Left lung (tissue), 14 donors: ENCODE results near the gene FTSJ1. TPM values are rescaled to one million over a fixed set of nuclear protein-coding genes. Genes with fewer than 3 reads are reported as not detected.
"Not testable (repeated sequence)": the region's sequence is repeated elsewhere in the genome, so short reads cannot be mapped to it uniquely, and the experiment has no call there.

Experiments used
- ATAC-seq: fragments of 200-7000 bp; cut with Tn5 transposase; one replicate; pipeline ENCODE4 v1.9.1; 2020; ENCODE audit warnings: moderate library complexity
- DNase-seq, 4 donors: peaks; one replicate each; pipeline ENCODE4 v3.0.0-alpha.2; 2013 to 2020
- H3K27ac ChIP-seq, 2 donors: fragments of 200-600 bp; sonication (generic) in 1 of 2; one replicate each; pipeline versions ENCODE4 v1.5.0 to v1.8.0; 2020 to 2021
- H3K27me3 ChIP-seq, 2 donors: fragments of 200-600 bp; sonication (generic) in 1 of 2; one replicate each; pipeline versions ENCODE4 v1.5.0 to v1.8.0; 2020 to 2021
- H3K36me3 ChIP-seq, 2 donors: fragments of 200-600 bp; sonication (generic) in 1 of 2; one replicate each; pipeline versions ENCODE4 v1.5.0 to v1.8.0; 2020 to 2021
- H3K4me1 ChIP-seq, 2 donors: fragments of 200-600 bp; one replicate each; pipeline ENCODE4 v1.8.0; 2021
- H3K4me3 ChIP-seq, 2 donors: fragments of 200-600 bp; sonication (generic) in 1 of 2; one replicate each; pipeline versions ENCODE4 v1.5.0 to v1.8.0; 2020 to 2021; ENCODE audit warnings: mild to moderate bottlenecking in 1 of 2
- H3K9me3 ChIP-seq, 2 donors: fragments of 200-600 bp; sonication (generic) in 1 of 2; one replicate each; pipeline versions ENCODE4 v1.5.0 to v1.8.0; 2020 to 2021
- intact Hi-C, 2 donors: fragments of 100-400 bp; cut with DNase I; formaldehyde crosslinking; loops; one replicate each; pipeline versions ENCODE4 v1.11.2 to v1.14.2; 2022
- long read RNA-seq, 12 donors: library from polyadenylated mRNA in 2 of 12; unstranded in 2 of 12; transcript quantifications; one replicate each; pipeline ENCODE4 v2.0.0 and lab custom pipeline, GENCODE V29; 2019 to 2026
- polyA plus RNA-seq, 6 donors: library from polyadenylated mRNA; unstranded; fragments of 120-200 nt; gene quantifications; one replicate each; pipeline ENCODE4 v1.2.1, GENCODE V29; 2013; ENCODE audit not compliant: insufficient read length in 6 of 6
- total RNA-seq, 2 donors: library from RNA; stranded (reverse); fragmentation: NEBNext Ultra II Directional; extraction: Animal tissue kit (Norgen Biotek cat#: 25700); gene quantifications; one replicate each; pipeline ENCODE4 v1.2.1, GENCODE V29; 2021
- TF ChIP-seq, protein P1 (sequence below), 2 donors: fragments of 200-600 bp; sonication (generic) in 1 of 2; IDR thresholded peaks; one replicate each; pipeline versions ENCODE4 v1.5.0 to v1.8.0; 2021; ENCODE audit warnings: antibody characterized with exemption in 2 of 2
- donor health status: DM: no; HTN: yes; CAD: no.
- donor health status: DM: no; HTN: no; CAD: no.

The FTSJ1 gene, protein sequence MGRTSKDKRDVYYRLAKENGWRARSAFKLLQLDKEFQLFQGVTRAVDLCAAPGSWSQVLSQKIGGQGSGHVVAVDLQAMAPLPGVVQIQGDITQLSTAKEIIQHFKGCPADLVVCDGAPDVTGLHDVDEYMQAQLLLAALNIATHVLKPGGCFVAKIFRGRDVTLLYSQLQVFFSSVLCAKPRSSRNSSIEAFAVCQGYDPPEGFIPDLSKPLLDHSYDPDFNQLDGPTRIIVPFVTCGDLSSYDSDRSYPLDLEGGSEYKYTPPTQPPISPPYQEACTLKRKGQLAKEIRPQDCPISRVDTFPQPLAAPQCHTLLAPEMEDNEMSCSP
- total RNA-seq (10 to 100 TPM; 33.7 to 46.6 TPM), polyA plus RNA-seq (10 to 100 TPM; 36.0 to 46.3 (median 38.8) TPM)
- long read RNA-seq, donor 1, partial matches to known transcripts = 6 of 8 reads
- long read RNA-seq, donor 1, other reads (novel, unspliced or antisense) = 0 of 8 reads
- long read RNA-seq, donor 2, partial matches to known transcripts = 0 of 2 reads
- long read RNA-seq, donor 2, other reads (novel, unspliced or antisense) = 0 of 2 reads
- long read RNA-seq, donor 3, partial matches to known transcripts = 0 of 2 reads
- long read RNA-seq, donor 3, other reads (novel, unspliced or antisense) = 0 of 2 reads
- long read RNA-seq, donor 4, transcript FTSJ1-202 (13 exons, 1,892 nt) = major isoform, 6 of 14 reads
- long read RNA-seq, donor 4, partial matches to known transcripts = 5 of 14 reads
- long read RNA-seq, donor 4, other reads (novel, unspliced or antisense) = 3 of 14 reads
- long read RNA-seq, donor 5, partial matches to known transcripts = 0 of 1 reads
- long read RNA-seq, donor 5, other reads (novel, unspliced or antisense) = 0 of 1 reads
- long read RNA-seq, donor 6, partial matches to known transcripts = 0 of 2 reads
- long read RNA-seq, donor 6, other reads (novel, unspliced or antisense) = 0 of 2 reads
- long read RNA-seq, donor 7, partial matches to known transcripts = 0 of 2 reads
- long read RNA-seq, donor 7, other reads (novel, unspliced or antisense) = 0 of 2 reads
- long read RNA-seq, donor 8, partial matches to known transcripts = 0 of 4 reads
- long read RNA-seq, donor 8, other reads (novel, unspliced or antisense) = 0 of 4 reads
- long read RNA-seq, donor 9 = 0 reads
- long read RNA-seq, donor 10, transcript FTSJ1-202 (13 exons, 1,892 nt) = major isoform, 16 of 52 reads
- long read RNA-seq, donor 10, partial matches to known transcripts = 20 of 52 reads
- long read RNA-seq, donor 10, other reads (novel, unspliced or antisense) = 16 of 52 reads
- long read RNA-seq, donor 11, transcript FTSJ1-202 (13 exons, 1,892 nt) = major isoform, 6 of 11 reads
- long read RNA-seq, donor 11, partial matches to known transcripts = 5 of 11 reads
- long read RNA-seq, donor 11, other reads (novel, unspliced or antisense) = 0 of 11 reads
- long read RNA-seq, donor 12, partial matches to known transcripts = 0 of 1 reads
- long read RNA-seq, donor 12, other reads (novel, unspliced or antisense) = 0 of 1 reads

DNA sequence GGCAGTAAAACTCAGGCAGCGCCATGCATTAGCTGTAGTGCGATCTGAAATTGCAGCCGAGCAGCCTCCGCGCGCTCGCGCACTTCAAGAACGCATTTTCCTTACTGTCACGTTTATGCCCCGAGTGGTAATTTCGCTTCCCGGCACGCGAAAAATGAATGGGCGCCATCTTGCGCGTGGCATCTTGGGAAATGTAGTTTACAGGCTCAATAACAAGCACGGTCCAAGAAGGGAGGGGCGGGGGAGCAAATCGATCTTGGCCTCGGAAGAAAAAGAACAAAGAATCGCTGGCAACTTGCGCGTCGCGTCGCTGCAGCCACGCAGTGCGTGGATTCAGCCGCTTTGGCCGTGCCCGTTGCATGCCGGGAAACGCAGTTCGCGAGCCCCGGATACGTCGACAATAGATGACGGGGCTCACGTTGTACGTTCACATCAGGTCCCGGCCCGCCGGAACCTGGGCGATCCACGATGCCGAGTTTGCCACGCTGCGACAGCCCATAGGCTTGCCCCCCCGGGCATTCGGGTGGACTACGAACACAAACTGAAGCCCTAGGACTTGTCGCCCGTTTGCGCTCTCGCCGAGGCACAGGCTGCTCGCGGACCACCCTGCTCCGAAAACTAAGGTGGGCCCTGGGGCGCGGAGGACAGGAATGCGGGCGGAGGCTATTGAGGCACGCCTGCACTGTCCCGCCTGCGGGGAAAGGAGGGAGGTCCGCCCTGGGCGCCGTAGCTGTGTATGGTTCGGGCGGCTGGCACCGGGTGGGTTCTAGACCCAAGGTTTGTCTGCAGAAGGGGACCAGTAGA is at the start of gene FTSJ1:
FTSJ1 (plus strand) TSS at position 426 of the 804 bp plus-strand sequence. CDS start 1,849 bp downstream, outside the sequence.
- peak; percentile 97 for ATAC-seq
- Histone ChIP-seq H3K27me3 (no peaks in the 10 kb centered on the region), H3K36me3 (peaks cover 0 to 14% of the 10 kb centered on the region in 2 donors), H3K27ac (peak within 1 kb of the TSS; percentile 22 to 87), H3K9me3 (no peaks in the 10 kb centered on the region), H3K4me3 (peak within 1 kb of the TSS; percentile 46 to 65), H3K4me1 (no peaks in the 10 kb centered on the region)
- intact Hi-C loops = no loop called here
- TF ChIP-seq, protein P1, sequence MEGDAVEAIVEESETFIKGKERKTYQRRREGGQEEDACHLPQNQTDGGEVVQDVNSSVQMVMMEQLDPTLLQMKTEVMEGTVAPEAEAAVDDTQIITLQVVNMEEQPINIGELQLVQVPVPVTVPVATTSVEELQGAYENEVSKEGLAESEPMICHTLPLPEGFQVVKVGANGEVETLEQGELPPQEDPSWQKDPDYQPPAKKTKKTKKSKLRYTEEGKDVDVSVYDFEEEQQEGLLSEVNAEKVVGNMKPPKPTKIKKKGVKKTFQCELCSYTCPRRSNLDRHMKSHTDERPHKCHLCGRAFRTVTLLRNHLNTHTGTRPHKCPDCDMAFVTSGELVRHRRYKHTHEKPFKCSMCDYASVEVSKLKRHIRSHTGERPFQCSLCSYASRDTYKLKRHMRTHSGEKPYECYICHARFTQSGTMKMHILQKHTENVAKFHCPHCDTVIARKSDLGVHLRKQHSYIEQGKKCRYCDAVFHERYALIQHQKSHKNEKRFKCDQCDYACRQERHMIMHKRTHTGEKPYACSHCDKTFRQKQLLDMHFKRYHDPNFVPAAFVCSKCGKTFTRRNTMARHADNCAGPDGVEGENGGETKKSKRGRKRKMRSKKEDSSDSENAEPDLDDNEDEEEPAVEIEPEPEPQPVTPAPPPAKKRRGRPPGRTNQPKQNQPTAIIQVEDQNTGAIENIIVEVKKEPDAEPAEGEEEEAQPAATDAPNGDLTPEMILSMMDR (IDR thresholded peaks at IDR 0.05) = no peak
- DNase-seq = peak; percentile 77 to 93 (median 89)

DNA sequence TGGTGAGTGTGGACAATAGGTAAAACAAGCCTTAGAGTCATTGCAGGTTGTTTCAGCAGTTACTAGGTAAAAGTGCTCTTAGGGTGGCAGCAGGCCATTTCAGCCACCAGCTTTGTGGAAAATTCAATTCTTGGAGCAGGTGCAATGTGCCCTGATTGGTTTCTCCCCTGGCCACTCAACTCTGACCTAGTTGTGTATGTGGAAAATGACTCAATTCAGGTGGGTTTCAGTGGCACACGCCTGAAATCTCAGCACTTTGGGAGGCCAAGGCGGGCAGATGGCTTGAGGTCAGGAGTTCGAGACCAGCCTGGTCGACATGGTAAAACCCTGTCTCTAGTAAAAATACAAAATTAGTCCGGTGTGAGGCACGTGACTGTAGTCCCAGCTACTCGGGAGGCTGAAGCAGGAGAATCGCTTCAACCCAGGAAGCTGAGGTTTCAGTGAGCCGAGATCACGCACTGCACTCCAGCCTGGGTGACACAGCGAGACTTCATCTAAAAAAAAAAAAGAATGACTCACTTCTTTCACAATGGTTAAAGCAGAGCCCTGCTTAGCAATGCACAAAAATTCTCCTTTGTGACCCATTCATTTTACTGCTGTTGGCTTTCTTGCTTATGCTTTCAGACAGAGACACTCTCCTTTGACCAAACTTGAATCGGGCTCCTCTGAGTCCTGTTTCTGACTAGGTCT is 48.8 kb upstream of the FTSJ1 start:
- H3K9me3 ChIP-seq, H3K36me3 ChIP-seq, H3K27ac ChIP-seq, ATAC-seq, H3K27me3 ChIP-seq, H3K4me3 ChIP-seq, H3K4me1 ChIP-seq, intact Hi-C loops, DNase-seq: not testable (repeated sequence)

DNA sequence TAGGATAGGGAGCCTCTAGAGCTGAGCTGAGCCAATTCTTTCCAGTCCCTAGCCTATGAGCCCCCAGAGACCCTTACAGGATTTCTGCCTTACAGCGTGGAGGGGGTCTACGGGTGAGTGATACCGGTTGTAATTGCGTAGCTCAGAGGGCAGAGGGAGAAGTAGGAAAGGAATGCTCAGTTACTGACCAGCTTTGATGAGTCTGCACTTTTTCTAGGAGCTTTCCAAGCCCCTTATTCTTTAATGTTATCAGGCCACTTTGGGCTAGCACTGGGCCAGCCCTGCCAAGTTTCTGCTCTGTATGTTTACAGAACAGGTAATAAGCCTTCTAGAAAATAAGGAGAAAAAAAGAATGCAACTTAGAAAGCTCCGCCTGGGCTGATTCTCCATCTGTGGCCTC is 46.4 kb upstream of the FTSJ1 start:
- ATAC-seq, H3K9me3 ChIP-seq, H3K4me3 ChIP-seq, H3K27ac ChIP-seq, H3K36me3 ChIP-seq, intact Hi-C loops, H3K27me3 ChIP-seq, H3K4me1 ChIP-seq, DNase-seq: not testable (repeated sequence)

DNA sequence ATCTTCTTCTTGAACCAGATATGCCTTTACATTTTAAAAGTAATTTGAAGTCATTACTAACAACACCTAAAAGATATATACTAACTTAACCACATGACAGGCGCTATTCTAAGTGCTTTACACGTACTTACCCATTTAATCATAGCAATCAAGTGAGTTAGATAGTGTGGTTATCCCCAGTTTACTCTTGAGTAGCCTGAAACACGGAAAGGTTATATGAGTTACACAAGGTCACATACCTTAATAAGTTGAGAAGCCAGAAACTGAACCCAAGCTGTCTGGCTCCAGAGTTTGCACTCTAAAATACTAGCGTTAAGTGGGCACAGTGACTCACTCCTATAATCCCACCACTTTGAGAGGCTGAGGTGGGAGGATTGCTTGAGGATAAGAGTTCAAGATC is 45.8 kb upstream of the FTSJ1 start:
- H3K4me1 ChIP-seq, H3K27me3 ChIP-seq, ATAC-seq, DNase-seq, H3K9me3 ChIP-seq, H3K27ac ChIP-seq, intact Hi-C loops, H3K36me3 ChIP-seq, H3K4me3 ChIP-seq: not testable (repeated sequence)

DNA sequence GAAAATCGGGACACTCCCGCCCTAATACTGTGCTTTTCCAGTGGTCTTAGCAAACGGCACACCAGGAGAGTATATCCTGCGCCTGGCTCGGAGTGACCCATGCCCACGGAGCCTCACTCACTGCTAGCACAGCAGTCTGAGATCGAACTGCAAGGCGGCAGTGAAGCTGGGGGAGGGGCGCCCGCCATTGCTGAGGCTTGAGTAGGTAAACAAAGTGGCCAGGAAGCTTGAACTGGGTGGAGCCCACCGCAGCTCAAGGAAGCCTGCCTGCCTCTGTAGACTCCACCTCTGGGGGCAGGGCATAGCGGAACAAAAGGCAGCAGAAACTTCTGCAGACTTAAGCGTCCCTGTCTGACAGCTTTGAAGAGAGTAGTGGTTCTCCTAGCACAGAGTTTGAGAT is 42.3 kb upstream of the FTSJ1 start:
- H3K9me3 ChIP-seq, H3K4me1 ChIP-seq, ATAC-seq, intact Hi-C loops, H3K4me3 ChIP-seq, H3K27ac ChIP-seq, H3K27me3 ChIP-seq, H3K36me3 ChIP-seq, DNase-seq: not testable (repeated sequence)

DNA sequence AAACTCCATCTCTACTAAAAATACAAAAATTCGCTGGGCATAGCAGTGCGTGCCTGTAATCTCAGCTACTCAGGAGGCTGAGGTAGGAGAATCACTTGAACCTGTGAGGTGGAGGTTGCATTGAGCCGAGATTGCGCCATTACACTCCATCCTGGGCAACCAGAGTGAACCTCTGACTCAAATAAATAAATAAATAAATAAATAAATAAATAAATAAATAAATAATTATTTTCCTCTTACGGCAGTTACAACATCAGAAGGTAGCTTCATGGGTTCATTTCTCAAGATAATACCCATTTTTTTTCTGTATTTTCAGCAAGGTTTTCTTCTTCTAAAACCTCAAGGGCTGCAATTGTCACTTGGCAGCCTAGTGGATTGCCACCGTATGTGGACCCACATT is 28.8 kb upstream of the FTSJ1 start:
- intact Hi-C loops, ATAC-seq: not testable (repeated sequence)

More for the DNA sequence above, 28.8 kb upstream of the FTSJ1 start:
- H3K4me3 ChIP-seq, H3K4me1 ChIP-seq, H3K36me3 ChIP-seq, H3K9me3 ChIP-seq, H3K27me3 ChIP-seq, H3K27ac ChIP-seq, DNase-seq: not testable (repeated sequence)
